HepG2 (cell line): Measurements from ENCODE around the gene MAPK12. TPM values are rescaled to one million over a fixed set of nuclear protein-coding genes. Genes with fewer than 3 reads are reported as not detected.

ENCODE experiments used
- ATAC-seq: fragments of 200-7000 bp; cut with Tn5 transposase; 3 replicates; pipeline ENCODE4 v1.9.1; 2020; ENCODE audit warnings: mild to moderate bottlenecking, moderate library complexity
- BruUV-seq: library from RNA; stranded (reverse); fragments of 400-500 nt; replicated peaks from 2 replicates; lab custom pipeline; 2021; lab: Mats Ljungman, UMichigan
- CTCF ChIA-PET: fragments of 300-600 bp; formaldehyde crosslinking; extraction: SDS; loops from one replicate; lab custom pipeline; 2021; ENCODE audit warnings: low total read pairs, inconsistent platforms, low intra/inter-chr PET ratio; lab: Yijun Ruan, JAX
- POLR2A ChIA-PET: fragments of 350-600 bp; sonication (Branson Sonifier 250); formaldehyde crosslinking; loops from one replicate; lab custom pipeline; 2020; ENCODE audit warnings: antibody characterized with exemption, inconsistent platforms; lab: Yijun Ruan, JAX
- DNase-seq: peaks from one replicate; pipeline ENCODE4 v3.0.0-alpha.2; 2015; ENCODE audit warnings: low spot score
- FAIRE-seq: peaks from 3 replicates; lab custom pipeline; 2011; peaks lifted over from hg19 to GRCh38; lab: Jason Lieb, UNC
- H2AFZ ChIP-seq: one replicate; pipeline ENCODE4 v1.6.1; 2011; ENCODE audit warnings: low read length, inconsistent platforms
- H3K27ac ChIP-seq: fragments of 300-600 bp; 3 replicates; pipeline ENCODE4 v1.8.0; 2011; ENCODE audit warnings: mixed run types, mild to moderate bottlenecking, mixed read lengths, low read length, inconsistent platforms; ENCODE audit not compliant: insufficient read depth; ENCODE audit errors: extremely low read length
- H3K27me3 ChIP-seq, 2 experiments: fragments of 200-600 bp in 1 of 2; 2 replicates in 1 of 2; 3 replicates in 1 of 2; pipeline versions ENCODE4 v1.6.0 to v1.8.0; 2011; ENCODE audit warnings: low read length in 2 of 2, mild to moderate bottlenecking in 2 of 2, moderate library complexity in 2 of 2, inconsistent platforms in 1 of 2; ENCODE audit not compliant: insufficient read depth in 2 of 2, control insufficient read depth in 1 of 2
- H3K36me3 ChIP-seq, 2 experiments: fragments of 200-600 bp in 1 of 2; replicated peaks in 1 of 2; 2 replicates in 1 of 2; 3 replicates in 1 of 2; pipeline versions ENCODE4 v1.5.1 to v1.8.0; 2011; ENCODE audit warnings: low read length in 2 of 2, inconsistent platforms in 1 of 2; ENCODE audit not compliant: insufficient read depth in 2 of 2, control insufficient read depth in 1 of 2
- H3K4me1 ChIP-seq: 2 replicates; pipeline ENCODE4 v1.5.1; 2012; ENCODE audit warnings: low read length, inconsistent platforms; ENCODE audit not compliant: insufficient read depth
- H3K4me2 ChIP-seq: 2 replicates; pipeline ENCODE4 v1.6.0; 2011; ENCODE audit warnings: low read depth, low read length, inconsistent platforms
- H3K4me3 ChIP-seq, 3 experiments: fragments of 200-600 bp in 1 of 3; sonication (generic), shearing (Covaris generic) in 1 of 3; replicated peaks in 1 of 3; 2 replicates each; pipeline ENCODE4 v1.5.1; 2011 to 2016; ENCODE audit warnings: low read length in 3 of 3, inconsistent platforms in 2 of 3, low read depth in 2 of 3, mild to moderate bottlenecking in 2 of 3, control low read depth in 1 of 3, mixed read lengths in 1 of 3; ENCODE audit not compliant: insufficient read depth in 1 of 3
- H3K79me2 ChIP-seq: one replicate; pipeline ENCODE4 v1.6.1; 2011; ENCODE audit warnings: low read length, inconsistent platforms; ENCODE audit not compliant: insufficient read depth
- H3K9ac ChIP-seq: 2 replicates; pipeline ENCODE4 v1.6.0; 2011; ENCODE audit warnings: mild to moderate bottlenecking, low read depth, low read length, inconsistent platforms; ENCODE audit not compliant: insufficient read depth
- H3K9me3 ChIP-seq: 2 replicates; pipeline ENCODE4 v1.5.1; 2012; ENCODE audit warnings: mild to moderate bottlenecking, low read length
- H4K20me1 ChIP-seq: 2 replicates; pipeline ENCODE4 v1.6.0; 2011; ENCODE audit warnings: inconsistent platforms, mild to moderate bottlenecking, low read length, moderate library complexity; ENCODE audit not compliant: insufficient read depth
- FOXA1 ChIP-seq, 2 experiments: fragments of 450-650 bp in 1 of 2; sonication (generic) in 1 of 2; formaldehyde crosslinking in 1 of 2; IDR thresholded peaks; 2 replicates each; pipeline versions ENCODE4 v1.4.0 to v1.6.1; 2016 to 2020; ENCODE audit warnings: missing genetic modification reagents in 1 of 2
- GTF2F1 ChIP-seq: fragments of 150-350 bp; IDR thresholded peaks from 2 replicates; pipeline ENCODE4 v1.6.1; 2014; ENCODE audit warnings: low read length
- ZFP37 ChIP-seq: sonication (generic); formaldehyde crosslinking; IDR thresholded peaks from 2 replicates; pipeline ENCODE4 v1.4.0; 2020; ENCODE audit warnings: missing genetic modification reagents, borderline replicate concordance
- ZNF230 ChIP-seq: sonication (generic); formaldehyde crosslinking; IDR thresholded peaks from 2 replicates; pipeline ENCODE4 v1.4.0; 2020; ENCODE audit warnings: mild to moderate bottlenecking, missing genetic modification reagents
- WGBS: methylation state at CpG from one replicate; pipeline ENCODE4 v1.1.6; 2017; ENCODE audit warnings: low lambda C conversion rate; 5-methylcytosine and 5-hydroxymethylcytosine counted together
- in situ Hi-C: cut with HindIII; loops from 2 replicates; pipeline ENCODE4 v1.10.0; 2017; ENCODE audit warnings: low pct_unique_long_range_greater_than_20kb; ENCODE audit not compliant: extremely low pct_ligation_motif_present
- intact Hi-C: fragments of 100-400 bp; cut with micrococcal nuclease; formaldehyde crosslinking; loops from one replicate; pipeline ENCODE4 v1.10.0; 2022; ENCODE audit not compliant: unreplicated experiment
- polyA plus RNA-seq, 8 experiments: library from polyadenylated mRNA; depleted of rRNA in 3 of 8; stranded (reverse) in 7 of 8; unstranded in 1 of 8; fragments of >200 nt; fragmentation: Illumina TruSeq in 4 of 8; extraction: Trizol in 4 of 8; gene quantifications; 2 replicates each; pipeline versions ENCODE4 v1.2.1 to v1.2.3, GENCODE V29; 2011 to 2016; ENCODE audit warnings: low read depth in 4 of 8, missing spikeins in 1 of 8, mixed read lengths in 1 of 8; ENCODE audit not compliant: insufficient read depth in 1 of 8
- total RNA-seq, 5 experiments: library from RNA; depleted of rRNA; stranded (reverse); fragments of >200 nt; fragmentation: Illumina TruSeq; extraction: Trizol; gene quantifications; 2 replicates each; pipeline ENCODE4 v1.2.3, GENCODE V29; 2016; ENCODE audit warnings: low read depth in 1 of 5
- TF ChIP-seq, protein P1 (sequence below), 2 experiments: sonication (generic) in 1 of 2; formaldehyde crosslinking in 1 of 2; IDR thresholded peaks; 2 replicates each; pipeline versions ENCODE4 v1.5.1 to v1.6.1; 2011 to 2020; ENCODE audit warnings: borderline replicate concordance in 1 of 2, low read depth in 1 of 2, low read length in 1 of 2, mild to moderate bottlenecking in 1 of 2, missing genetic modification reagents in 1 of 2, moderate library complexity in 1 of 2

Gene MAPK12
- total and polyA plus RNA-seq, 2 of the 13 experiments (the other 11 are each of a cell fraction or from before 2014, with no cell fraction given): 22.2 to 23.3 TPM

DNA sequence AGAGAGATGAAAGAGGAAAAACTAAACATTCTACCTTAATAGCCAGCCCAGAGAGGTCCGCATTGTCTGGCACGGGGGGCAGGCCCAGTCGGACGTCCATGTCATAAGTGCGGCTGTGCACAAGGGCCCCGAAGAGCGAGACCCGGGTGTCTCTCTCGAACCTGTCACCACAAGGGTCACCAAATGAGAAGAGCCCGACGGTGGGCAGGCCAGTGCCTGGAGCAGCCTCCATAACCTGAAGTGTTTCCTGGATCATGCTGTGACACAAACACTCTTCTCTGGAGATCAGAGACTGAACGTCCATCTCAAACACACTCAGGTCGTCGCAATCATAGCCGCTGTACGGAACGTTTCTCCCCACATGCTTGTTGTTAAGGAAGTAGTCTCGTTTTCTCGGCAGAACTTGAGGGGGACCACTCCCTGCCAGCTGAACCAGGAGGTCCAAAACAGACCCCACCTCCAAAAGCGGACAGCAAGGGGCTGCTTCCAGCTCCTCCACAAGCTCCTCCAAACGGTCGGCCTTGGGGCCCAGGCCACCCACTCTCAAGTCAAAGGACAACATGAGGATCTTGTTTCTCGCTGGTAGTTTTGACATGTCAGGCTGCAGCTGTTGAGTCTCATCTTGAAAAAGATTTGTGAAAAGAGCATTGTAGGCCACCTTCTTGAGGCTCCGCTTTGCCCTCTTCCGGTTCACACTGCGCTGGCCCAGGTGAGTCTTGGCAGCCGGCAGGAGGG is 17.6 kb downstream of the MAPK12 start (continued):
- TF ChIP-seq, protein P1, sequence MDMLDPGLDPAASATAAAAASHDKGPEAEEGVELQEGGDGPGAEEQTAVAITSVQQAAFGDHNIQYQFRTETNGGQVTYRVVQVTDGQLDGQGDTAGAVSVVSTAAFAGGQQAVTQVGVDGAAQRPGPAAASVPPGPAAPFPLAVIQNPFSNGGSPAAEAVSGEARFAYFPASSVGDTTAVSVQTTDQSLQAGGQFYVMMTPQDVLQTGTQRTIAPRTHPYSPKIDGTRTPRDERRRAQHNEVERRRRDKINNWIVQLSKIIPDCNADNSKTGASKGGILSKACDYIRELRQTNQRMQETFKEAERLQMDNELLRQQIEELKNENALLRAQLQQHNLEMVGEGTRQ (IDR thresholded peaks at IDR 0.05; ENCODE audit: low read depth, low read length): no peak
- TF ChIP-seq, protein P1 (CRISPR knock-in tag; IDR thresholded peaks at IDR 0.05; ENCODE audit: borderline replicate concordance): no peak
- 0 out of 2 replicates have a peak, but pooled peaks have one; percentile 1 for TF ChIP-seq ZNF230 (CRISPR knock-in tag)
- TF ChIP-seq ZFP37 (CRISPR knock-in tag): no peak
- TF ChIP-seq, all 625 proteins: peak for 10

DNA sequence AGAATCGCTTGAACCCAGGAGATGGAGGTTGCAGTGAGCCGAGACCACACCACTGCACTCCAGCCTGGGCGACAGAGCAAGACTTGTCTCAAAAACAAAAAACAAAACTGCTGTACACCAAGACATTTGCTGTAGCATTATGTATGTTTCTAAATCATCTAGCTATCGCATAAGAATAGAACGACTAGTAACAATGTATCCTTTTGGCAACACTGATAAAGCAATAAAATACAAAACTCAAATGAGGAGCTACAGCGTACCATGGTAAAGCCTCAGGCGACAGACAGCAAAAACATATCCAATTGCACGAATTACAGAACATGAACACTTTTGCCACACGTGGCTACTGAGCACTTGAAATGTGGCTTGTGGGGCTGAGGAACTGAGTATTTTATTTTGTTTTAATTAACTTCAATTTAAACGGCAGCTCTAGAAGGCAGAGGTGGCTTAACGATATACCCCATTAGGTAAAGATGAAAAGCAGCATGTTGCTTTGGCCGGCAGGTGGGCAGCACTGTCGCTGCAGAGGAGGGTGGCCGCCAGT is 19.0 kb downstream of the MAPK12 start:
- WGBS: 28% methylated on average over 13 of the region's 14 CpGs
- Histone ChIP-seq H3K9ac (peak overlapping the region; percentile 54), H3K4me1 (peaks cover 30% of the 10 kb centered on the region)

More for the DNA sequence above, 19.0 kb downstream of the MAPK12 start:
- CTCF ChIA-PET: interaction anchor here (2.2 kb wide), 1 partner anchor 100 kb away, joined by 7 read pairs; no protein-coding TSS in a partner anchor
- POLR2A ChIA-PET: interaction anchor here (0.7 to 1.4 kb wide), 4 partner anchors 9 to 283 kb away, joined by 3 to 5 read pairs (median 3); partner anchors contain the start of genes HDAC10 and SCO2
- H3K9me3 ChIP-seq: no peaks in the 10 kb centered on the region
- peaks cover 49% of the 10 kb centered on the region for H3K79me2 ChIP-seq
- no peak overlapping the region for H2AFZ ChIP-seq
- H3K36me3 ChIP-seq: peaks cover 8 to 19% of the 10 kb centered on the region in 2 experiments; a peak in 4 of 5 replicates
- FAIRE-seq (no peak), ATAC-seq (no peak), DNase-seq (no peak)
- TF ChIP-seq GTF2F1 (no peak), FOXA1 (IDR thresholded peaks at IDR 0.05) (no peak), FOXA1 (CRISPR knock-in tag; IDR thresholded peaks at IDR 0.05) (no peak)
- no peaks in the 10 kb centered on the region; a peak in 1 of 5 replicates for H3K27me3 ChIP-seq
- in situ Hi-C loops (no loop called here), intact Hi-C loops (loop anchor here (5.0 kb wide), 1 partner anchor 255 kb away; no protein-coding TSS in a partner anchor)
- H3K4me3 ChIP-seq: peak overlapping the region; percentile 77 to 98 (median 89)
- no TSS peak for BruUV-seq
- H4K20me1 ChIP-seq: peaks cover 12% of the 10 kb centered on the region
- H3K27ac ChIP-seq: no peak overlapping the region
- peak overlapping the region; percentile 85 for H3K4me2 ChIP-seq
